HG03066 (cell line): ENCODE data around the gene OR5B12.
"Not testable (repeated sequence)": the region's sequence is repeated elsewhere in the genome, so short reads cannot be mapped to it uniquely, and the experiment has no call there.

Source experiments
- ATAC-seq: cut with Tn5 transposase; IDR thresholded peaks from one replicate; pipeline ENCODE4 v1.9.1; 2021; ENCODE audit warnings: low read depth; ENCODE audit not compliant: unreplicated experiment

The OR5B12 gene

DNA sequence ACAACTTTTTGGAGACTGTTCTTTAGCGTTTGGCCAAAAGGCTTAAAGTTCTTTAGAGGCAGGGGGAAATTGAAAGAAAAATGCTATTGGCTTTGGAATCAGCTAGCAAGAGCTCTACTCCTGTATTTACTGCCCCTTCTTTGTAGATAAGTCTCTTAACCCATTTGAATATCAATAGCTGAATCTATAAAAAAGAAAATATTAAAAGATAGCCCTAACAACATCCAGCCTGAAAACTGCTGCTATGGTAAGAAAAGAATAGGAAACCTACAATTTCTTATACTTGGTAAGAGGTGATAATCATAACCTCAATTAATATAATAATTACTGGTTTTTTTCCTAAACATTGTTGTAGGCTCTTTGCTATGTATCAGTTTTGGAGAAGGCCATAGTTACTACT, at the start of gene OR5B12:
Gene OR5B12 (minus strand): TSS at position 101 of the 400 bp plus-strand sequence. CDS start 2,085 bp downstream, outside the sequence.
- ATAC-seq: no peak

GRCh38 chr11:58490827-58491226, 48.8 kb upstream of the OR5B12 start:
- no peak for ATAC-seq

GRCh38 chr11:58487170-58487569, 45.1 kb upstream of the OR5B12 start:
- no peak for ATAC-seq

- no peak for ATAC-seq
These were observed 43.9 kb upstream of the OR5B12 start for GRCh38 chr11:58485961-58486360.

- ATAC-seq: no peak
These were observed 29.9 kb upstream of the OR5B12 start for GRCh38 chr11:58471892-58472291.

DNA sequence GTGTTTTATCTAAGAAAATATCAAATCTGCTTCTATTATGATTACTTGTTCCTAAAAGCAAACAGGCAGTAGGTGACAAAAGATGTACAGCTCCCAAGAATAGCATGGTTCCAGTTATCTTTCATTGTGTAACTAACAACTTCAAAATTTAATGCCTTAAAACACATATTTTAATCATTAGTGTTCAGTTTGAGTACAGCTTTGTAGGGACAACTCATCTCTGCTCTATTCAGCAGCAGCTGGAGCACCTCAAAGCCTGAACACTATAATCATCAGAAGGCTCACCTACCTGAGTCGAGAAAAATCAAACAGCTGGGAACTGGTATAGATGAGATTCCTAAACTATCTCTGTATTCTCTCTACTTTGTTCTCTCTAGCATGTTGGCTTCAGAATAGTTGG, 24.3 kb upstream of the OR5B12 start:
- ATAC-seq: no peak

DNA sequence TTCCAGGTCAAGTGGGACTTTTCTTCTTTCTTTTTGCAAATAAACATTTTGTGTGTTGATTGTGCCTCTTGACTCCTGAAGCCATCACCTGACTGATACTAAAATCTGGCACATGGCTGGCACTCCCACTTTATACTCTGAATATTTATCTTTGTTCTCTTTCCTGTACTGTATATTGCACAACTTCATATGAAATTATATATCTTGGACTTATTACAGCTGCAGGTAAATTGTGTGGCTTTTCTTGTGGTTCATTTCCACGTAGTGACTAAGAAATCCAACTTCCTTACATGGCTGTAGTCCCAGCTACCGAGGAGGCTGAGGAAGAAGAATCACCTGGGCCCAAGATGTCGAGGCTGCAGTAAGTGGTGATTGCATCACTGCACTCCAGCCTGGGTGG, 23.7 kb upstream of the OR5B12 start:
- no peak for ATAC-seq

- ATAC-seq: no peak
These were observed 9.5 kb upstream of the OR5B12 start for GRCh38 chr11:58451585-58451984.

DNA sequence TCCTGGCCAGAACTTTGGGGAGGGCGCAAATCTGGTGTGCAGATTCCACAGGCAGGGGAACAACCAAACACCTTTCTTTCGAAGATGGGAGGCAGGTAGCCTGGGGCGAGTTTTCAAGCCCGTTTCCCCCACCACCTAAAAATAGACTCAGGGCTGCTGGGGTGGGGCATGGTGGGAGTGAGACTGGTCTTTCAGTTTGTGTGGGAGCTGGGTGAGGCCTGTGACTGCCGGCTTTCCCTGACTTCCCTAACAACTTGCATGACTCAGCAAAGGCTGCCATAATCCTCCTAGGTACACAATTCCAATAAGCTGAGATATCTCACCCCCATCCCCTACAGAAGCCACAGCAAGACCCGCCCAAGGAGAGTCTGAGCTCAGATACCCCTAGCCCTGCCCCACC, 4.3 kb upstream of the OR5B12 start:
- ATAC-seq: no peak

DNA sequence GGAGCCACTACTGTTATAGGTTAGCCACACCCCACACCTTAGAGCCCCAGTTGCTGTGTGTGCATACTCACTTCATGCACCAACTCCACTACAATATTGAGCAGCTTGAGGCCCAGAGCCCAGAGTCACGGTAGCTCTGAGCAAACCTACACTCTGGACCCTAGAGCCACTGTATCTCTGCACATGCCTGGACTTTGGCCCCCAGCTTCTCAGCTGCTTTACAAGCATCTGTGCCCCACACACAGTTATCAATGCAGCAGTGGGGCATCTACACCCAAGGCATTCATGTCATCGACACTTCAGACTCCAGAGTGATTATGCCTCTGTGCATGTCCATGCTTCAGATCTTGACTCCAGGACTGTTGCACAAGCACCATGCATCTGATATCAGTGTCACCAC, 2.3 kb upstream of the OR5B12 start:
- no peak for ATAC-seq

DNA sequence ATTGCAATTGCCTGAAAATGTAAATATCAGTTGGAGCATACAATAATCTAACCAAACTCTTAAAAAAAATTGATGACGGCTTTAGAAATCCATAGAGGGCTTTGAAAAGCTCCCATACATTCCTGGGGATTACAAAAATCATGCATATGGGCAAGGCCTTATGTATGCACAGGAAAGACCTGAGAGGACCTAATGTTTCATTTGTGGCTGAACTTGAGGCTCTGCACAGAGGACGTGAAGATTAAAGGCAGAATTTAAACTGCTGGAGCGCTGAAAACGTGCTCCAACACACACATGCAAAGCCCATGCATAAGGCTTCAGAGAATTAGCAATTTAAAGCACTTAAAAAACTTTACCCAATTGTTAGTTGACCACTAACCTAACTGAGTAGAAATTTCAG, 3.5 kb downstream of the OR5B12 start:
- ATAC-seq: no peak

DNA sequence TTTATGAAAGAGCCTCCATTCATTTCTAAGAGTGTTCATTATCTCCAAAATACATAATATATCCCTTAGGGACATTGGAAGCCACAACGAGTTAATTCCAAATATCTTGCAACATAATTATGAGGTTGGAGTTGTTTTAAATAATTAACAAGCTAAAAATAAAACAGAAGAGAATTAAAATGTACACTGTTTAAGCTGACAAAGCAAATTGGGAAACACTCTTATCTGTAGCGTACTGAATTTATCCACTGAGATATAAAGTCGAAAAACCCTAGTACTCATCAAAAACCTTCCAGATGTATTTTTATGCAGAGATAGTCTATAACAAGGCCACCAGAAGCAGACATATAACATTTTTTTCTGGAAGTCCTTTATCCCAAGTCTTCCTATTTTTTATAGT, 7.8 kb downstream of the OR5B12 start:
- no peak for ATAC-seq

GRCh38 chr11:58433638-58434203, 8.3 kb downstream of the OR5B12 start:
- ATAC-seq: no peak

- ATAC-seq: no peak
These were observed 12.8 kb downstream of the OR5B12 start for GRCh38 chr11:58429273-58429672.

DNA sequence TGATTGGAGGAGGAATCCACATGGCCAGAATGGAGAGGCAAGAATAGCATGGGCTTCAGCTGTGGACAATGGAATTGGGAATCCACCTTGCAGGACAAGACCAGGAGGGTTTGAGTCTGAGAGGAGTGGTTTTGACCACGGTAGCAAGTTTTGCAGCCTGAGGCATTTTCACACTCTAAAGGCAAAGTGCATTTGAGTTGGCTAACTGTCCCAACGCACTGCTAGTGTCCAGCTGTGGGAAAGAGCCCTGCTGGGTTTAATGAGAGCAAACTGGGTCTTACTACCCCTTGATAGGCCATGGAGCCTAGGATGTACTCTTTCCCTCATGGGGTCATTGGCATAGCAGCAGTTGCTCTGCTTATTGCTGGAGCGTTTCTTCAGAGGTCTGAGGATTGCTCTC, 14.0 kb downstream of the OR5B12 start, which contains the start of gene OR5B2:
Gene OR5B2 (minus strand): TSS at position 101 of the 400 bp plus-strand sequence. CDS start 4,860 bp downstream, outside the sequence.
- no peak for ATAC-seq

GRCh38 chr11:58406774-58407173, 35.3 kb downstream of the OR5B12 start, which contains the start of gene OR5B3:
Gene OR5B3 (minus strand): TSS chr11:58406874. CDS start chr11:58403409, 3,465 bp downstream.
- ATAC-seq: no peak

DNA sequence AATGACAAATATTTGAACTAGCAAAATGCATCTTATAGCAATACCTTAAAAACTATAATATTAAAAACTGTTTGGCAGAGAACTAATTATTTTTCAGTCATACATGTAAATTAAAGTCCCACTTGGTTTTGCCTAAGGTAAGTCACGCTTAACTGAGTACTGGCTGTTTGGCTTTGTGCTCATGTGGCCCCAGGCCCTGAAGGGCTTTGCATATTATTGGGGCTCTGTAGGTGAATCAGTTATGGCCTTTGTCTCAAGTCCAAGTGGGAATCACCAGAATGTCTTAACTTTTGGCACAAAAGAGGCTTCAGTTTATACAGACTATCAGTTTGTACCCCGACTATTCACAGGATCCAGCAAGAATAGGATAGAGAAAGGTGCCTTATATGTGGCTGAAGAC, 42.4 kb downstream of the OR5B12 start:
- not testable (repeated sequence) for ATAC-seq

- no peak for ATAC-seq
These were observed 46.5 kb downstream of the OR5B12 start for GRCh38 chr11:58395581-58395980.

DNA sequence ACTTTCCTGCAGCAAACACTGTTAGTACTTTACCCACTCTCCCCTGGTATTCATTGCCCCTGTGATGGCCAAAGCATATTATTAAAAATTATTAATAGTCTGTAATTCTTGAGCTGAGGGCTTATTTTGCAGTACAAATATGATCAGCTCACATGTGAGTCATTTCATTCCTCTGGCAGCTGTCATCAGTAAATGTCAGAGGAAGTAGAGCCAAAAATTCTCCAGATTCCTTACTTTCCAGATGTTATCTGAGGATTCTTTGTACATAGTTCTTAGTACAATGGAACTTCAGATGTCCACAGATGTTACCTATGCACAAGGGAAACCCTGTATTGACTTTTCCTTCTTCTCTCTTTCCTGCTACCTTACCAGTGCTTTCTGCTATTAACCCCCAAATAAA, 47.8 kb downstream of the OR5B12 start:
- ATAC-seq: no peak

DNA sequence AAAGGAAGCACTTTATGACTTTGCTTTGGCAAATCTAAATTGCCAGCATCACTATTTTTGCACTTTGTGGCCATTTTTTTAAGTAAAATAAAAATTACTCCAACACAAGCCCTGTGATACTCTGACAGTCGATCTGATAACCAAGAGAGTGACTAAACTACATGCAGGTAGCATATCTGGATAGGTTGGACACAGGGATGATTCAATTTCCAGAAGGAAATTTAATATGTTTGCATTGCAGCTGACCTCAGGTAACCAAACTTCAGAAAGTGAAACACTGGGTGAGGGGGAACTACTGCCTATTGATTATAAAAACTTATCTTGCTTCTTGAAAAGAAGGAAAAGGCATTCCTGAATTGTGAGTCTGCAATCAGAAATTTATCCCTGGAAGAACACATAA, 49.3 kb downstream of the OR5B12 start:
- ATAC-seq: no peak

- ATAC-seq: no peak
These were observed 50.2 kb downstream of the OR5B12 start for GRCh38 chr11:58391879-58392278.

DNA sequence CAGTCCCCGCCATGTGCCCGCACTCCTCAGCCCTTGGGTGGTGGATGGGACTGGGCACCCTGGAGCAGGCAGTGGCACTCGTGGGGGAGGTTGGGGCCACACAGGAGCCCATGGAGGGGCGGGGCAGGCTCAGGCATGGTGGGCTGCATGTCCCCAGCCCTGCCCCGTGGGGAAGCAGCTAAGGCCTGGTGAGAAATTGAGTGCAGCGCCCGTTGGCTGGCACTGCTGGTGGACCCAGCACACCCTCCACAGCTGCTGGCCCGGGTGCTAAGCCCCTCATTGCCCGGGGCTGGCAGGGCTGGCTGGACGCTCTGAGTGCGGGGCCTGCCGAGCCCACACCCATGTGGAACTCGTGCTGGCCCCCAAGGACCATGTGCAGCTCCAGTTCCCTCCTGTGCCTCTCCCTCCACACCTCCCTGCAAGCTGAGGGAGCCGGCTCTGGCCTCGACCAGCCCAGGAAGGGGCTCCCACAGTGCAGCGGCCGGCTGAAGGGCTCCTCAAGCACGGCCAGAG, 51.4 kb downstream of the OR5B12 start:
- no peak for ATAC-seq
